HepG2 (cell line): ENCODE results near the gene M1AP. TPM values are rescaled to one million over a fixed set of nuclear protein-coding genes. Genes with fewer than 3 reads are reported as not detected.

Experiments
- ATRX ChIP-seq: sonication (generic); formaldehyde crosslinking; IDR thresholded peaks from 2 replicates; pipeline ENCODE4 v1.4.0; 2020; ENCODE audit warnings: missing genetic modification reagents, borderline replicate concordance
- BORCS8-MEF2B ChIP-seq: sonication (generic); formaldehyde crosslinking; IDR thresholded peaks from 2 replicates; pipeline ENCODE4 v1.8.0; 2022; ENCODE audit warnings: mild to moderate bottlenecking, missing genetic modification reagents
- CEBPB ChIP-seq: IDR thresholded peaks from 2 replicates; pipeline ENCODE4 v1.6.1; 2011; ENCODE audit warnings: low read depth, low read length, improper control_type of control experiment, borderline replicate concordance
- CEBPG ChIP-seq: IDR thresholded peaks from 2 replicates; pipeline ENCODE4 v1.6.1; 2016
- EZH2 ChIP-seq: conservative IDR thresholded peaks from 2 replicates; pipeline ENCODE4 v1.6.1; 2012; ENCODE audit warnings: mild to moderate bottlenecking, low read depth, low read length, moderate library complexity
- FOXC1 ChIP-seq: sonication (generic); formaldehyde crosslinking; IDR thresholded peaks from 2 replicates; pipeline ENCODE4 v1.8.0; 2022; ENCODE audit warnings: mild to moderate bottlenecking, missing genetic modification reagents, borderline replicate concordance
- IRF1 ChIP-seq: sonication (generic); formaldehyde crosslinking; IDR thresholded peaks from 2 replicates; pipeline ENCODE4 v1.4.0; 2020; ENCODE audit warnings: low read depth, mild to moderate bottlenecking, missing genetic modification reagents
- KAT7 ChIP-seq: IDR thresholded peaks from 2 replicates; pipeline ENCODE4 v1.6.1; 2018; ENCODE audit warnings: borderline replicate concordance, missing compliant biosample characterization
- KLF11 ChIP-seq: IDR thresholded peaks from 2 replicates; pipeline ENCODE4 v1.6.1; 2016; ENCODE audit warnings: missing compliant biosample characterization
- KLF16 ChIP-seq, 2 experiments: sonication (generic) in 1 of 2; formaldehyde crosslinking in 1 of 2; IDR thresholded peaks; 2 replicates each; pipeline versions ENCODE4 v1.6.1 to v1.8.0; 2016 to 2023; ENCODE audit warnings: missing genetic modification reagents in 2 of 2, missing compliant biosample characterization in 1 of 2
- MIER2 ChIP-seq: IDR thresholded peaks from 2 replicates; pipeline ENCODE4 v1.6.1; 2016; ENCODE audit warnings: missing biosample characterization, missing genetic modification reagents
- PHF5A ChIP-seq: IDR thresholded peaks from one replicate; pipeline ENCODE4 v1.6.1; 2018; ENCODE audit warnings: low read depth, missing genetic modification reagents; ENCODE audit not compliant: unreplicated experiment
- PHF8 ChIP-seq: sonication (generic); formaldehyde crosslinking; IDR thresholded peaks from 2 replicates; pipeline ENCODE4 v1.5.0; 2020; ENCODE audit warnings: missing genetic modification reagents
- PRDM15 ChIP-seq: sonication (generic); formaldehyde crosslinking; IDR thresholded peaks from 2 replicates; pipeline ENCODE4 v1.4.0; 2020; ENCODE audit warnings: missing genetic modification reagents
- SMC3 ChIP-seq: IDR thresholded peaks from 2 replicates; pipeline ENCODE4 v1.6.1; 2011; ENCODE audit warnings: low read length, improper control_type of control experiment
- THAP11 ChIP-seq: IDR thresholded peaks from 2 replicates; pipeline ENCODE4 v1.6.1; 2016; ENCODE audit warnings: missing biosample characterization, missing genetic modification reagents
- XRCC5 ChIP-seq: fragments of 200-400 bp; formaldehyde crosslinking; optimal IDR thresholded peaks from 2 replicates; pipeline ENCODE3; 2017; ENCODE audit warnings: mild to moderate bottlenecking, low read length
- ZFY ChIP-seq: sonication (generic); formaldehyde crosslinking; IDR thresholded peaks from 2 replicates; pipeline ENCODE4 v1.4.0; 2020; ENCODE audit warnings: missing genetic modification reagents
- ZNF230 ChIP-seq: sonication (generic); formaldehyde crosslinking; IDR thresholded peaks from 2 replicates; pipeline ENCODE4 v1.4.0; 2020; ENCODE audit warnings: mild to moderate bottlenecking, missing genetic modification reagents
- ZNF331 ChIP-seq: sonication (generic); formaldehyde crosslinking; IDR thresholded peaks from 2 replicates; pipeline ENCODE4 v1.4.0; 2020; ENCODE audit warnings: missing genetic modification reagents
- ZNF335 ChIP-seq: sonication (generic); formaldehyde crosslinking; IDR thresholded peaks from 2 replicates; pipeline ENCODE4 v1.4.0; 2020; ENCODE audit warnings: missing genetic modification reagents
- ZNF616 ChIP-seq: sonication (generic); formaldehyde crosslinking; IDR thresholded peaks from 2 replicates; pipeline ENCODE4 v1.5.0; 2020; ENCODE audit warnings: low read depth, mild to moderate bottlenecking, missing genetic modification reagents
- ZNF766 ChIP-seq: sonication (generic); formaldehyde crosslinking; IDR thresholded peaks from 2 replicates; pipeline ENCODE4 v1.5.0; 2020; ENCODE audit warnings: missing genetic modification reagents, borderline replicate concordance
- ZZZ3 ChIP-seq: sonication (generic); formaldehyde crosslinking; IDR thresholded peaks from 2 replicates; pipeline ENCODE4 v1.4.0; 2020; ENCODE audit warnings: missing genetic modification reagents, mild to moderate bottlenecking, borderline replicate concordance
- polyA plus RNA-seq, 8 experiments: library from polyadenylated mRNA; depleted of rRNA in 3 of 8; stranded (reverse) in 7 of 8; unstranded in 1 of 8; fragments of >200 nt; fragmentation: Illumina TruSeq in 4 of 8; extraction: Trizol in 4 of 8; gene quantifications; 2 replicates each; pipeline versions ENCODE4 v1.2.1 to v1.2.3, GENCODE V29; 2011 to 2016; ENCODE audit warnings: low read depth in 4 of 8, missing spikeins in 1 of 8, mixed read lengths in 1 of 8; ENCODE audit not compliant: insufficient read depth in 1 of 8
- total RNA-seq, 5 experiments: library from RNA; depleted of rRNA; stranded (reverse); fragments of >200 nt; fragmentation: Illumina TruSeq; extraction: Trizol; gene quantifications; 2 replicates each; pipeline ENCODE4 v1.2.3, GENCODE V29; 2016; ENCODE audit warnings: low read depth in 1 of 5
- TF ChIP-seq, protein P1 (sequence below): IDR thresholded peaks from 2 replicates; pipeline ENCODE4 v1.6.1; 2016; ENCODE audit warnings: low read depth, borderline replicate concordance
- TF ChIP-seq, protein P2 (sequence below): sonication (generic); formaldehyde crosslinking; IDR thresholded peaks from 2 replicates; pipeline ENCODE4 v1.5.0; 2020; ENCODE audit warnings: mild to moderate bottlenecking, missing genetic modification reagents, moderate library complexity

The M1AP gene
- total and polyA plus RNA-seq, 2 of the 13 experiments (the other 11 are each of a cell fraction or from before 2014, with no cell fraction given) = not detected

GRCh38 chr2:74587664-74588277 is 60.4 kb downstream of the M1AP start (continued):
- no peak for TF ChIP-seq PRDM15
- no peak for TF ChIP-seq IRF1 (CRISPR knock-in tag)
- peak; percentile 47 for TF ChIP-seq XRCC5
- TF ChIP-seq CEBPB = peak; percentile 46; the same call in 1 of the 2 replicates
- peak in 1 of 2 experiments; percentile 31; a peak in 1 of 4 replicates for TF ChIP-seq KLF16 (CRISPR knock-in tag; IDR thresholded peaks at IDR 0.05)
- TF ChIP-seq KLF11 (CRISPR knock-in tag) = no peak
- TF ChIP-seq FOXC1 = 0 out of 2 replicates have a peak, but pooled peaks have one; percentile 26
- TF ChIP-seq CEBPG (CRISPR knock-in tag) = peak; percentile 52
- TF ChIP-seq THAP11 (CRISPR knock-in tag) = peak; percentile 63
- TF ChIP-seq ZNF335 (CRISPR knock-in tag) = 0 out of 2 replicates have a peak, but pooled peaks have one; percentile 68
- peak; percentile 67; the same call in 1 of the 2 replicates for TF ChIP-seq ZFY (CRISPR knock-in tag)
- TF ChIP-seq ZNF766 (CRISPR knock-in tag) = no peak
- TF ChIP-seq ATRX (CRISPR knock-in tag) = no peak
- TF ChIP-seq PHF5A = peak; percentile 51
- TF ChIP-seq ZNF230 (CRISPR knock-in tag) = peak; percentile 89
- 0 out of 2 replicates have a peak, but pooled peaks have one; percentile 13 for TF ChIP-seq ZZZ3 (CRISPR knock-in tag)
- no peak for TF ChIP-seq ZNF616
- TF ChIP-seq BORCS8-MEF2B = 0 out of 2 replicates have a peak, but pooled peaks have one; percentile 55
- TF ChIP-seq, protein P1, sequence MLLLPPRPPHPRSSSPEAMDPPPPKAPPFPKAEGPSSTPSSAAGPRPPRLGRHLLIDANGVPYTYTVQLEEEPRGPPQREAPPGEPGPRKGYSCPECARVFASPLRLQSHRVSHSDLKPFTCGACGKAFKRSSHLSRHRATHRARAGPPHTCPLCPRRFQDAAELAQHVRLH (CRISPR knock-in tag) = 0 out of 2 replicates have a peak, but pooled peaks have one; percentile 39
- no peak for TF ChIP-seq EZH2
- no peak for TF ChIP-seq ZNF331
- 0 out of 2 replicates have a peak, but pooled peaks have one; percentile 14 for TF ChIP-seq PHF8
- TF ChIP-seq KAT7 (CRISPR knock-in tag) = no peak
- peak; percentile 89 for TF ChIP-seq SMC3
- TF ChIP-seq, protein P2, sequence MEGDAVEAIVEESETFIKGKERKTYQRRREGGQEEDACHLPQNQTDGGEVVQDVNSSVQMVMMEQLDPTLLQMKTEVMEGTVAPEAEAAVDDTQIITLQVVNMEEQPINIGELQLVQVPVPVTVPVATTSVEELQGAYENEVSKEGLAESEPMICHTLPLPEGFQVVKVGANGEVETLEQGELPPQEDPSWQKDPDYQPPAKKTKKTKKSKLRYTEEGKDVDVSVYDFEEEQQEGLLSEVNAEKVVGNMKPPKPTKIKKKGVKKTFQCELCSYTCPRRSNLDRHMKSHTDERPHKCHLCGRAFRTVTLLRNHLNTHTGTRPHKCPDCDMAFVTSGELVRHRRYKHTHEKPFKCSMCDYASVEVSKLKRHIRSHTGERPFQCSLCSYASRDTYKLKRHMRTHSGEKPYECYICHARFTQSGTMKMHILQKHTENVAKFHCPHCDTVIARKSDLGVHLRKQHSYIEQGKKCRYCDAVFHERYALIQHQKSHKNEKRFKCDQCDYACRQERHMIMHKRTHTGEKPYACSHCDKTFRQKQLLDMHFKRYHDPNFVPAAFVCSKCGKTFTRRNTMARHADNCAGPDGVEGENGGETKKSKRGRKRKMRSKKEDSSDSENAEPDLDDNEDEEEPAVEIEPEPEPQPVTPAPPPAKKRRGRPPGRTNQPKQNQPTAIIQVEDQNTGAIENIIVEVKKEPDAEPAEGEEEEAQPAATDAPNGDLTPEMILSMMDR (CRISPR knock-in tag) = peak; percentile 94
- peak; percentile 38; the same call in 1 of the 2 replicates for TF ChIP-seq MIER2 (CRISPR knock-in tag)
